ENCODE data around the gene SPSB2. TPM values are rescaled to one million over a fixed set of nuclear protein-coding genes. Genes with fewer than 3 reads are reported as not detected.

The SPSB2 gene
- total RNA-seq, 1 donor from 2014 or later = 30.2 TPM

DNA sequence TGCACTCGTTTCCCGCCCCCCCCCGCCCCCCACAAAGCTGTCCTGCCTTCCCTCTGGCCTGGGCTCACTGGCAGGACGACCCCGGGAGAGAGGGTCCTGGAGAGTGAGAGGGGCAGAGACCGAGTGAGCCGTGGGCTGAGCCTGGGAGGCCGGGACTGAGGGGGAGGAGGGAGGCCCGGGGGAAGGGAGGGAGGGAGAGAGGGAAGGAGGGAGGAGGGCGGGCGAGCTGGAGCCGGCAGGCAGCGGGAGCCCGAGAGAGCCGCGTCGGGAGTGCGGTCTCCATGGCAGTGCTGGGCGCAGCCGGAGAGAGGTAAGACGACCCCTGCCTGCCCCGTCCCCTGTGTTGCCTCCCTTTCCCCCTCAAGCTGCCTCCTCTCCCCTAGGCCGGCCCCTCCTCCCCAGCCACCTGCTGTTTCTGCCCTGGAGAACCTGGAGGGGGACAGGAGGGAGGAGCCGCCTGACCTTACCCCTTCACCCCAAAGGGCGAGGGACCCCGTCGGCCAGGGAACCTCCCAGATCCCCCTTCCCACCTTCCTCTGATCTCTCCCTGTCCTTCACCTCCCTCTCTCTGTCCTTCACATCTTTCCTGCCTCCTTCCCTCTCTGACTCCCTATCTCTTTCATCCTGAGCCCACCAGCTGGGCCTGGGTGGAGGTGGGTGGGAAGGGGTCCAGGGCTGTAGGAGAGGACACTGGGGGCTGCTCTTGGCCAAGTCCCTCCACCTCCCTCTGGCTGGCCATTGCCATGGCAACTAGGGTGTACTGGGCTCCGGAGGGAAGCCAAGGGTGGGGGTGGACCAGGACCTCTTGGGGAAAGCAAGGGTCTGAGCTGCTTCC lies 51.3 kb downstream of the SPSB2 start, which contains the start of gene GPR162:
TSS of gene GPR162 (plus strand) at position 231 of the 835 bp plus-strand sequence. CDS start 2,078 bp downstream, outside the sequence.
- intact Hi-C loops (cut with DNase I) = loop anchor here (10.0 kb wide), 1 partner anchor 87 kb away; no protein-coding TSS in a partner anchor

More for the DNA sequence above, 51.3 kb downstream of the SPSB2 start, which contains the start of gene GPR162:
- Histone ChIP-seq H3K9me3 (no peaks in the 10 kb centered on the region), H3K4me3 (peak within 1 kb of the TSS; percentile 51), H3K36me3 (no peaks in the 10 kb centered on the region), H3K4me1 (peaks cover 6% of the 10 kb centered on the region), H3K27me3 (no peaks in the 10 kb centered on the region), H3K27ac (peak within 1 kb of the TSS; percentile 55)
- no peak for TF ChIP-seq CTCF (IDR thresholded peaks at IDR 0.05)
- peak; percentile 75 for DNase-seq
- ATAC-seq = peak; percentile 56

Other genes starting within 250 kb of the SPSB2 start
- 2.5 TPM for gene LPAR5, start 237.3 kb downstream of the SPSB2 start, total RNA-seq
- gene ACRBP, start 225.9 kb downstream of the SPSB2 start, total RNA-seq = 3.8 TPM
- gene ING4, start 210.2 kb downstream of the SPSB2 start, total RNA-seq = 38.0 TPM
- 53.6 TPM for gene ZNF384, start 183.9 kb downstream of the SPSB2 start, total RNA-seq
- 0.20 TPM for gene PIANP, start 172.5 kb downstream of the SPSB2 start, total RNA-seq
- 57.9 TPM for gene COPS7A, start 149.3 kb downstream of the SPSB2 start, total RNA-seq
- gene MLF2, start 120.2 kb downstream of the SPSB2 start, total RNA-seq = 118 TPM
- gene PTMS, start 106.9 kb downstream of the SPSB2 start, total RNA-seq = 323 TPM
- 1.5 TPM for gene LAG3, start 100.8 kb downstream of the SPSB2 start, total RNA-seq
- gene CD4, start 83.8 kb downstream of the SPSB2 start, total RNA-seq = 67.6 TPM
- gene GPR162, start 51.5 kb downstream of the SPSB2 start, total RNA-seq = 17.1 TPM
- 9.7 TPM for gene P3H3, start 44.9 kb downstream of the SPSB2 start, total RNA-seq
- gene GNB3, start 32.4 kb downstream of the SPSB2 start, total RNA-seq = 0.32 TPM
- gene CDCA3, start 22.0 kb downstream of the SPSB2 start, total RNA-seq = 1.1 TPM
- 63.9 TPM for gene USP5, start 21.2 kb downstream of the SPSB2 start, total RNA-seq
- gene TPI1, start 5.8 kb downstream of the SPSB2 start, total RNA-seq = 280 TPM
- gene LRRC23, start 31.5 kb upstream of the SPSB2 start, total RNA-seq = 13.3 TPM
- 41.8 TPM for gene ENO2, start 41.3 kb upstream of the SPSB2 start, total RNA-seq
- gene ATN1, start 54.7 kb upstream of the SPSB2 start, total RNA-seq = 149 TPM
- not detected for gene RNU7-1, start 70.5 kb upstream of the SPSB2 start, total RNA-seq
- 197 TPM for gene C12orf57, start 70.7 kb upstream of the SPSB2 start, total RNA-seq
- gene PTPN6, start 78.1 kb upstream of the SPSB2 start, total RNA-seq = 154 TPM
- 126 TPM for gene PHB2, start 97.4 kb upstream of the SPSB2 start, total RNA-seq
- gene EMG1, start 97.6 kb upstream of the SPSB2 start, total RNA-seq = 35.6 TPM
- gene LPCAT3, start 145.2 kb upstream of the SPSB2 start, total RNA-seq = 70.5 TPM
- gene C1S, start 187.4 kb upstream of the SPSB2 start, total RNA-seq = 321 TPM
- gene C1R, start 219.1 kb upstream of the SPSB2 start, total RNA-seq = 367 TPM
- 91.6 TPM for gene C1RL, start 235.9 kb upstream of the SPSB2 start, total RNA-seq